Brain microvascular endothelial cell (primary cell): ENCODE data around the gene RAD9A.
A peak's percentile ranks its signal among the peaks of the same experiment; 100 is the strongest.

Experiments used
- DNase-seq: peaks from one replicate; pipeline ENCODE4 v3.0.0-alpha.2; 2020
- H3K27ac ChIP-seq: fragments of 250-450 bp; sonication (Bioruptor Pico); 2 replicates; pipeline ENCODE4 v1.5.1; 2020; ENCODE audit warnings: mild to moderate bottlenecking, moderate library complexity
- H3K27me3 ChIP-seq: fragments of 250-450 bp; sonication (Bioruptor Pico); replicated peaks from 2 replicates; pipeline ENCODE4 v1.5.1; 2020; ENCODE audit warnings: mild to moderate bottlenecking
- H3K36me3 ChIP-seq: fragments of 250-450 bp; sonication (Bioruptor Pico); replicated peaks from 2 replicates; pipeline ENCODE4 v1.5.1; 2020; ENCODE audit warnings: mild to moderate bottlenecking
- H3K4me3 ChIP-seq: 2 replicates; pipeline ENCODE4 v1.5.1; 2011; ENCODE audit warnings: low read depth, mild to moderate bottlenecking, control low read depth, low read length, moderate library complexity
- in situ Hi-C: cut with HindIII; loops from 2 replicates; pipeline ENCODE4 v1.10.0; 2017; ENCODE audit warnings: low sequenced_read_pairs, low pct_ligation_motif_present
- TF ChIP-seq, protein P1 (sequence below): IDR thresholded peaks from 2 replicates; pipeline ENCODE4 v1.5.1; 2011; ENCODE audit warnings: low read depth, mild to moderate bottlenecking, moderate library complexity, low read length, control low read depth, inconsistent platforms; ENCODE audit errors: missing control alignments

RAD9A gene

GRCh38 chr11:67356864-67357561 lies 34.8 kb upstream of the RAD9A start:
- Histone ChIP-seq H3K36me3 (no peaks in the 10 kb centered on the region), H3K4me3 (no peak overlapping the region), H3K27me3 (no peaks in the 10 kb centered on the region), H3K27ac (peak overlapping the region; percentile 97)
- TF ChIP-seq, protein P1, sequence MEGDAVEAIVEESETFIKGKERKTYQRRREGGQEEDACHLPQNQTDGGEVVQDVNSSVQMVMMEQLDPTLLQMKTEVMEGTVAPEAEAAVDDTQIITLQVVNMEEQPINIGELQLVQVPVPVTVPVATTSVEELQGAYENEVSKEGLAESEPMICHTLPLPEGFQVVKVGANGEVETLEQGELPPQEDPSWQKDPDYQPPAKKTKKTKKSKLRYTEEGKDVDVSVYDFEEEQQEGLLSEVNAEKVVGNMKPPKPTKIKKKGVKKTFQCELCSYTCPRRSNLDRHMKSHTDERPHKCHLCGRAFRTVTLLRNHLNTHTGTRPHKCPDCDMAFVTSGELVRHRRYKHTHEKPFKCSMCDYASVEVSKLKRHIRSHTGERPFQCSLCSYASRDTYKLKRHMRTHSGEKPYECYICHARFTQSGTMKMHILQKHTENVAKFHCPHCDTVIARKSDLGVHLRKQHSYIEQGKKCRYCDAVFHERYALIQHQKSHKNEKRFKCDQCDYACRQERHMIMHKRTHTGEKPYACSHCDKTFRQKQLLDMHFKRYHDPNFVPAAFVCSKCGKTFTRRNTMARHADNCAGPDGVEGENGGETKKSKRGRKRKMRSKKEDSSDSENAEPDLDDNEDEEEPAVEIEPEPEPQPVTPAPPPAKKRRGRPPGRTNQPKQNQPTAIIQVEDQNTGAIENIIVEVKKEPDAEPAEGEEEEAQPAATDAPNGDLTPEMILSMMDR, result peak; percentile 96
- no peak for DNase-seq
- in situ Hi-C loops, result no loop called here

DNA sequence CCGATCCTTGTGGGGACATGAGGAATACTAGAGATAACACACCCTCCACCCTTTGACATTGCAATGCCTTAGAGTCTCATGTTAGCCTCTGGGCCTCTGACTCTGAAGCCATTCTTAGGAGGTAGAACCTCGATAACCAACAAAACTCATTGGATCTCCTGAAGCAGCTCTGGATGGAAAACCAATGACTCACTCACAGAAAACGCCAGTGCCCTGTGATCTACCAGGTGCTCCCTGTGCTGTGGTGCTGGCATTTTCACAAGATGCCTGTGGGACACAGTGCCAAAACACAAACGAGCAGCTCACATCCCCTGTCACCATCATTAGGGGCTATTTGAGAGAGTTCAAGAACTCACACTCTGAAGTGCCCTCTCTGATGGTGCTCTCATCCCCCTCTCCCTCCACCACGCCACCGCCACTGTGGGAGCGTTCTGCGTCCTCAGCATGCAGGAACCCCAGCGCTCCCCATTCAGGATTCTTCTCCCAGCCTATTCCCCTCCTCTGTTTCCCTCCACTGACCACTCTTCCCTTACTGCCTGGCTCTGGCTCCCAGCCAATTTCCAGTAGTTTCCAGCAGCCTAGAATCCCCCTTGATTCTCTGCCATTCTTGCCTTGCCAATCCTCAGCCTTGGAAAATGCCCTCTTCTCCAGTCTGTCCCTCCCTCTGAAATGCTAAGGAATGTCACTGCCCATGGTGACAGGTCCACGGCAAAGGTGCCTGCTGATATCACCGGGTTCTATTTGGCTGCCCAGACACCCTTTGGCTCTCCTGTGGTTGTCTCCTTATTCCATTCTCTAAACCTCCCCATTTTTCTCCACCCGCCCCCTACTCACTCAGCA lies 33.7 kb upstream of the RAD9A start:
- Histone ChIP-seq H3K36me3 (peaks cover 5% of the 10 kb centered on the region), H3K27ac (no peak overlapping the region), H3K27me3 (no peaks in the 10 kb centered on the region), H3K4me3 (no peak overlapping the region)
- TF ChIP-seq, protein P1, result no peak
- DNase-seq, result no peak
- in situ Hi-C loops, result no loop called here

DNA sequence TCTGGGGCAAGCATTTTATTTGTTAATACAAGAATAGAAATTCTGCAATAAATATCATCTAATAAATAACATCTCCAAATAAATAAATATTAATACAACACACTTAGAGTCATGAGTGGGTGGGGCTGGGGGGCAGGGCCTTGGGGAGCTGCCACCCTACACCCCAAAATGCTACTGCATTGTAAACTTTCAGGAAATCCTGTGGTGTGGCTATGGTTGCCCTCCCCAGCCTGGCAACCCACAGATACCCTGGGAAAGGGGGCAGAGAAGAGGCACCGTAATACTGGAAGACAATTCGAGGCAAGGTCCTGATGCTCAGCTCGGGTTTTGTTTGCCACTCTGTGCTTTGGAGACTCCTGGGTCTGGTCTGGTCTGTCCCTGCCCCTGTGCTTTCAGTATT lies 27.6 kb upstream of the RAD9A start:
- no peak for DNase-seq
- peaks cover 22% of the 10 kb centered on the region for H3K36me3 ChIP-seq

DNA sequence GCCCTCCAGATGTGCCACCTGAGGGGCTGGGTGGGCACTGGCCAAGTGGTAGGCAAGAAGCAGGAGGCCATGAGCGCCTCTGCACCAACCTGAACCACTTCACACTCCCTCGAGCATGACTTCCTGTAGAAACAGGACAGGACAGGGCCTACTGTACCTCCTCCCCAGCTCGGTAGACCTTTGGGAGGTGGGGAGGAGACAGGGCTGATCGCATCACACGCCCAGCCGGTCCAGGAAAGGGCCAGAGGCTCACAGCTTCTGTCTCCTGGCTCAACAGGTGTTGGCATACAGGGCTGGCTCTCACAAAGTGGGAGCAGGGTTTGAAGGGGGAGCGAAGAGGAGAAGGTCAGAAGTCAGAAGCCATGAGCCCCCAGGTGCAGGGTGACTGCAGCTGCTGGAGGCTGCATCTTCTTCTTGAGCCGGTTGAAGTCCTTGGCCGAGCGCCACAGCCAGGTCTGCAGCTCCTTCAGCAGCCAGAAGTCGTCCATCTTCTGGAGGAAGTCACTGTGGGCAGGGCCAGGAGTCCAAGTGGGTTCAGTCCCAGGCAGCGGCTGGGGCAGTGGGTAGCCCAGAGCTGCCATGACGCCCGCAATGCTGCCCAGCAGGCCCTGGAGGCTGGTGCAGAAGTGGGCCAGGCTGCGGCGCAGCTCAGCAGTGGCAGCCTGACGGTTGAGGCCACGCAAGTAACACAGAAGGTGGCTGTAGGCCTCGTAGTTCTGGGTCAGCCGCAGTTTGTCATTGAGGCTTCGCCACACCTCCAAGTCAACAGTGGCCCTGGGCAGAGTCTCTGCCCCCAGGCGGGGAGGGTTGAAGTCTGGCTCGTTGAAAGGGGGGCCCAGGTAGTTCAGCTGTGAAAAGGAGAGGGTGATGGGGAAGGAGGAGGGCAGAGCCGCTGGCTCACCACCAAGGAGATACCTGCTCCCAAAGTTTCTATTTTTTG lies 26.7 kb upstream of the RAD9A start:
- in situ Hi-C loops, result no loop called here
- no peak for DNase-seq
- H3K27me3 ChIP-seq, result no peaks in the 10 kb centered on the region
- TF ChIP-seq, protein P1, result no peak
- no peak overlapping the region for H3K27ac ChIP-seq
- peaks cover 22% of the 10 kb centered on the region for H3K36me3 ChIP-seq
- no peak overlapping the region for H3K4me3 ChIP-seq

More for the DNA sequence above, 27.6 kb upstream of the RAD9A start:
- Histone ChIP-seq H3K27me3 (no peaks in the 10 kb centered on the region), H3K27ac (no peak overlapping the region), H3K4me3 (no peak overlapping the region)
- TF ChIP-seq, protein P1, result no peak
- in situ Hi-C loops, result no loop called here

DNA sequence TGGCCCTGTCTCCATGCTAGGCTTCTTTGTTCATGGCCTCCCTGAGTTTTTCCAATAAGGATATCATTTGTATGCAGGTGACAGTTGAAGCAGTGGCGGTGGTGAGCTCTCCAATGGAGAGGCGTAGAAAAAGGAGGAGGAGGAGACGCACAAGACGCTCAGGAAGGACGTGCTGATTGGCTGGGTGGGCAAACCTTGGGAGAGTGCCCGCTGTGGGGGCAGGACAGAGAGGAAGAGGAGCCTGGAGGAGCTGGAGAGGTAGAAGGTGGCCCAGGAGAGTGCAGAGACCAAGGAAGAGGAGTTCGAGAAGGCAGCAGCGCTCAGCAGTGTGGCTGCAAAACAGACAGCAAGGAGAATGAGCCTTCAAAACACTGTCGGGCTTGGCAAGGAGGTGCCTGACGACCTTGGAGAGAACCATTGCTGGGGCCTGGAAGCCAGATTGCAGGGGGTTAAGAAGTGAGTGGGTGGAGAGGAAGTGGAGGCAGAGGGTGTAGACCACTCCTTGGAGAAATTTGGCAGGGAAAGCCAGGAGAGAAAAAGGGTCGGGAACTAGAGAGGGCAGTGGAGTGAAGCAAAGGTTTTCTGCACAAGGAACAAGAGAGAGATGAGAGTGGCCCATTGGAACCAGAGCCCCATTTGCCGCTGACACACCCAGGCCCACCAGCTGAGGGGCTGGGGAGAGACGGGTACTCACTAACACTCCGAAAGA lies 25.9 kb upstream of the RAD9A start:
- Histone ChIP-seq H3K36me3 (peaks cover 22% of the 10 kb centered on the region), H3K27me3 (no peaks in the 10 kb centered on the region), H3K27ac (no peak overlapping the region), H3K4me3 (no peak overlapping the region)
- TF ChIP-seq, protein P1, result no peak
- in situ Hi-C loops, result no loop called here
- no peak for DNase-seq
